B cell (primary cell): ENCODE measurements around the gene TIE1. TPM values are rescaled to one million over a fixed set of nuclear protein-coding genes. Genes with fewer than 3 reads are reported as not detected.

ENCODE experiments used
- ATAC-seq: fragments of 200-7000 bp; cut with Tn5 transposase; one replicate; pipeline ENCODE4 v1.10.0; 2021; ENCODE audit warnings: low read depth, mild to moderate bottlenecking, moderate number of reproducible peaks, moderate library complexity
- CTCF ChIA-PET: fragments of 350-600 bp; sonication (Branson Sonifier 250); formaldehyde crosslinking; loops from one replicate; lab custom pipeline; 2021; ENCODE audit warnings: antibody characterized with exemption, inconsistent platforms; lab: Charles Lee
- POLR2A ChIA-PET: fragments of 350-600 bp; sonication (Branson Sonifier 250); formaldehyde crosslinking; loops from one replicate; lab custom pipeline; 2021; ENCODE audit warnings: antibody characterized with exemption; lab: Charles Lee
- DNase-seq: peaks from one replicate; pipeline ENCODE4 v3.0.0; 2013
- H2AFZ ChIP-seq: 2 replicates; pipeline ENCODE4 v1.6.1; 2012; ENCODE audit warnings: mild to moderate bottlenecking, low read depth, low read length; ENCODE audit not compliant: insufficient read depth, poor library complexity, severe bottlenecking
- H3K27ac ChIP-seq, 2 donors: 1 replicate in 1 of 2; 2 replicates in 1 of 2; pipeline ENCODE4 v1.5.1; 2012 to 2013; ENCODE audit warnings: low read length in 2 of 2, mild to moderate bottlenecking in 2 of 2, moderate library complexity in 1 of 2
- H3K27me3 ChIP-seq, 4 experiments: fragments of 200-600 bp in 1 of 4; sonication (generic) in 1 of 4; replicated peaks in 1 of 4; 1 replicate in 2 of 4; 2 replicates in 2 of 4; pipeline versions ENCODE4 v1.6.1 to v1.7.0; 2013 to 2016; ENCODE audit warnings: low read length in 3 of 4, mild to moderate bottlenecking in 2 of 4, mixed read lengths in 1 of 4, moderate library complexity in 1 of 4; ENCODE audit not compliant: insufficient read depth in 4 of 4, control insufficient read depth in 3 of 4; ENCODE audit errors: control extremely low read depth in 1 of 4
- H3K36me3 ChIP-seq, 2 experiments: replicated peaks in 1 of 2; 1 replicate in 1 of 2; 2 replicates in 1 of 2; pipeline versions ENCODE4 v1.6.1 to v1.7.1; 2013; ENCODE audit warnings: low read length in 1 of 2; ENCODE audit not compliant: insufficient read depth in 2 of 2, control insufficient read depth in 1 of 2; ENCODE audit errors: control extremely low read depth in 1 of 2, extremely low read depth in 1 of 2
- H3K4me1 ChIP-seq, 2 donors: fragments of 200-600 bp in 1 of 2; sonication (generic) in 1 of 2; 1 replicate in 1 of 2; 2 replicates in 1 of 2; pipeline versions ENCODE4 v1.5.1 to v1.6.1; 2013 to 2017; ENCODE audit warnings: low read length in 2 of 2; ENCODE audit not compliant: control insufficient read depth in 2 of 2, insufficient read depth in 2 of 2
- H3K4me2 ChIP-seq: replicated peaks from 2 replicates; pipeline ENCODE3; 2012; ENCODE audit warnings: mild to moderate bottlenecking, low read depth, low read length; ENCODE audit not compliant: poor library complexity, severe bottlenecking
- H3K4me3 ChIP-seq, 5 experiments: fragments of 200-600 bp in 1 of 5; sonication (generic) in 1 of 5; 1 replicate in 3 of 5; 2 replicates in 2 of 5; pipeline versions ENCODE4 v1.5.1 to v1.7.0; 2011 to 2016; ENCODE audit warnings: low read length in 4 of 5, mild to moderate bottlenecking in 4 of 5, low read depth in 2 of 5, control low read depth in 1 of 5, moderate library complexity in 1 of 5; ENCODE audit not compliant: insufficient read depth in 1 of 5; ENCODE audit errors: control extremely low read depth in 1 of 5, extremely low read depth in 1 of 5
- H3K79me2 ChIP-seq: fragments of 200-600 bp; sonication (generic); one replicate; pipeline ENCODE4 v1.6.0; 2016; ENCODE audit warnings: low read length; ENCODE audit not compliant: control insufficient read depth, insufficient read depth
- H3K9ac ChIP-seq: fragments of 200-600 bp; sonication (generic); 2 replicates; pipeline ENCODE4 v1.6.1; 2017; ENCODE audit warnings: mild to moderate bottlenecking, low read length, moderate library complexity
- H3K9me3 ChIP-seq, 3 donors: one replicate each; pipeline versions ENCODE4 v1.6.1 to v1.7.1; 2013; ENCODE audit warnings: low read length in 2 of 3; ENCODE audit not compliant: control insufficient read depth in 2 of 3, insufficient read depth in 1 of 3; ENCODE audit errors: control extremely low read depth in 1 of 3
- H4K20me1 ChIP-seq: 2 replicates; pipeline ENCODE4 v1.6.0; 2012; ENCODE audit warnings: mild to moderate bottlenecking, low read length; ENCODE audit not compliant: insufficient read depth, control insufficient read depth, poor library complexity, severe bottlenecking
- H3K27ac Mint-ChIP-seq: one replicate; pipeline ENCODE4 v1.8.0; 2021; ENCODE audit warnings: mixed read lengths
- H3K27me3 Mint-ChIP-seq: one replicate; pipeline ENCODE4 v1.8.0; 2021; ENCODE audit warnings: mixed read lengths
- H3K4me1 Mint-ChIP-seq: one replicate; pipeline ENCODE4 v1.8.0; 2021; ENCODE audit warnings: mixed read lengths
- H3K4me3 Mint-ChIP-seq: one replicate; pipeline ENCODE4 v1.8.0; 2021; ENCODE audit warnings: mixed read lengths
- H3K9me3 Mint-ChIP-seq: one replicate; pipeline ENCODE4 v1.8.0; 2022; ENCODE audit warnings: mixed read lengths; ENCODE audit not compliant: insufficient read depth
- CTCF ChIP-seq: fragments of 200-600 bp; IDR thresholded peaks from one replicate; pipeline ENCODE4 v1.8.0; 2022; ENCODE audit warnings: antibody characterized with exemption, mild to moderate bottlenecking
- EZH2 ChIP-seq: IDR thresholded peaks from 2 replicates; pipeline ENCODE4 v1.6.1; 2012; ENCODE audit warnings: borderline replicate concordance, low read depth, mild to moderate bottlenecking, moderate library complexity, low read length; ENCODE audit not compliant: insufficient read depth, poor library complexity, severe bottlenecking
- WGBS: methylation state at CpG from one replicate; pipeline ENCODE4 v1.1.5; 2013; ENCODE audit warnings: missing lambda C conversion rate; ENCODE audit not compliant: insufficient coverage; 5-methylcytosine and 5-hydroxymethylcytosine counted together
- intact Hi-C: fragments of 100-400 bp; cut with micrococcal nuclease; formaldehyde crosslinking; loops from one replicate; pipeline ENCODE4 v1.10.0; 2022
- polyA plus RNA-seq: library from polyadenylated mRNA; depleted of rRNA; stranded (reverse); fragments of >200 nt; gene quantifications from 2 replicates; pipeline ENCODE4 v1.2.3, GENCODE V29; 2012
- total RNA-seq, 2 donors: library from RNA; stranded (reverse); fragments of 120-200 nt in 1 of 2; gene quantifications; 1 replicate in 1 of 2; 2 replicates in 1 of 2; pipeline versions ENCODE4 v1.2.3 to v1.2.4, GENCODE V29; 2013 to 2022

Gene TIE1
- total and polyA plus RNA-seq, 2 donors (not counting 1 experiment from before 2014, with no cell fraction given), result 0.10 TPM; not detected in 1

GRCh38 chr1:43265431-43265830 is 35.4 kb upstream of the TIE1 start:
- H3K9me3 Mint-ChIP-seq, result peaks cover 8% of the 10 kb centered on the region
- no peak overlapping the region for H2AFZ ChIP-seq
- no peak overlapping the region for H3K4me3 Mint-ChIP-seq
- H3K9me3 ChIP-seq, result peaks cover 0 to 4% (median 0%) of the 10 kb centered on the region in 3 donors
- no peak overlapping the region for H3K9ac ChIP-seq
- H3K4me1 ChIP-seq, result peaks cover 3 to 5% of the 10 kb centered on the region in 2 donors
- 88% methylated on average over 2 of the region's 4 CpGs for WGBS
- peaks cover 0 to 10% (median 3%) of the 10 kb centered on the region in 4 experiments for H3K27me3 ChIP-seq
- H3K4me3 ChIP-seq, result no peak overlapping the region
- H3K79me2 ChIP-seq, result no peaks in the 10 kb centered on the region
- DNase-seq, result no peak
- H3K4me1 Mint-ChIP-seq, result peaks cover 5% of the 10 kb centered on the region
- H3K27ac ChIP-seq, result no peak overlapping the region
- no peaks in the 10 kb centered on the region for H4K20me1 ChIP-seq
- TF ChIP-seq EZH2 (no peak), CTCF (no peak)
- peaks cover 13% of the 10 kb centered on the region for H3K27me3 Mint-ChIP-seq
- intact Hi-C loops, result no loop called here
- POLR2A ChIA-PET, result no interaction called here
- ATAC-seq, result no peak
- H3K27ac Mint-ChIP-seq, result no peak overlapping the region
- CTCF ChIA-PET, result interaction anchor here (1.0 kb wide), 1 partner anchor 39 kb away, joined by 4 read pairs; no protein-coding TSS in a partner anchor
- no peak overlapping the region for H3K4me2 ChIP-seq
- no peaks in the 10 kb centered on the region for H3K36me3 ChIP-seq

GRCh38 chr1:43266881-43267280 is 33.9 kb upstream of the TIE1 start:
- ChIA-PET POLR2A (no interaction called here), CTCF (no interaction called here)
- intact Hi-C loops, result no loop called here
- no peak for DNase-seq
- no peak overlapping the region for H2AFZ ChIP-seq
- H3K27me3 ChIP-seq, result peaks cover 0 to 14% (median 4%) of the 10 kb centered on the region in 4 experiments
- no peak overlapping the region for H3K27ac Mint-ChIP-seq
- H3K36me3 ChIP-seq, result no peaks in the 10 kb centered on the region
- H3K4me1 Mint-ChIP-seq, result peaks cover 18% of the 10 kb centered on the region
- peaks cover 6% of the 10 kb centered on the region for H3K9me3 Mint-ChIP-seq
- 100% methylated on average over 1 of the region's 1 CpG for WGBS
- H3K4me1 ChIP-seq, result peaks cover 10 to 11% of the 10 kb centered on the region in 2 donors
- H3K4me2 ChIP-seq, result no peak overlapping the region
- no peaks in the 10 kb centered on the region for H4K20me1 ChIP-seq
- H3K4me3 ChIP-seq, result no peak overlapping the region
- H3K9me3 ChIP-seq, result peaks cover 0 to 4% (median 0%) of the 10 kb centered on the region in 3 donors
- no peaks in the 10 kb centered on the region for H3K79me2 ChIP-seq
- H3K27me3 Mint-ChIP-seq, result peaks cover 22% of the 10 kb centered on the region
- no peak overlapping the region for H3K27ac ChIP-seq
- no peak overlapping the region for H3K9ac ChIP-seq
- no peak for ATAC-seq
- no peak overlapping the region for H3K4me3 Mint-ChIP-seq
- no peak for TF ChIP-seq EZH2
- no peak for TF ChIP-seq CTCF
